HCT116 (cell line): ENCODE data around the gene A4GALT. TPM values are rescaled to one million over a fixed set of nuclear protein-coding genes. Genes with fewer than 3 reads are reported as not detected.

ENCODE experiments used
- ATAC-seq: fragments of 200-7000 bp; cut with Tn5 transposase; 2 replicates; pipeline ENCODE4 v1.9.1; 2020; ENCODE audit warnings: mild to moderate bottlenecking, moderate library complexity
- BruUV-seq: library from RNA; stranded (reverse); fragments of 400-500 nt; replicated peaks from 2 replicates; lab custom pipeline; 2021; lab: Mats Ljungman, UMichigan
- CTCF ChIA-PET: fragments of 300-600 bp; sonication (Branson Sonifier 250); formaldehyde crosslinking; loops from one replicate; lab custom pipeline; 2021; ENCODE audit warnings: antibody characterized with exemption; lab: Charles Lee
- POLR2A ChIA-PET: fragments of 300-600, 350-600 bp; sonication (Branson Sonifier 250); formaldehyde crosslinking; loops from one replicate; lab custom pipeline; 2021; ENCODE audit warnings: antibody characterized with exemption; lab: Charles Lee
- RAD21 ChIA-PET, 2 experiments: fragments of 300-600 bp; sonication (Branson Sonifier 250); formaldehyde crosslinking; loops; one replicate each; lab custom pipeline; 2023; ENCODE audit warnings: low total read pairs in 2 of 2; ENCODE audit not compliant: uncharacterized antibody in 2 of 2, unreplicated experiment in 2 of 2, low non-redundant PET in 1 of 2; lab: Charles Lee
- DNase-seq: peaks from one replicate; pipeline ENCODE4 v3.0.0-alpha.2; 2010; ENCODE audit warnings: low read depth, low spot score
- H2AFZ ChIP-seq: fragments of 200-600 bp; shearing (Covaris generic), sonication (generic); 2 replicates; pipeline ENCODE4 v1.6.1; 2017; ENCODE audit warnings: low read depth, mixed run types, mixed read lengths, antibody characterized with exemption, low read length; ENCODE audit not compliant: poor library complexity, severe bottlenecking
- H3K27ac ChIP-seq: 2 replicates; pipeline ENCODE4 v1.5.1; 2012; ENCODE audit warnings: low read depth, low read length
- H3K27me3 ChIP-seq: fragments of 200-600 bp; sonication (generic); 2 replicates; pipeline ENCODE4 v1.6.1; 2016; ENCODE audit warnings: mixed run types, low read length, mixed read lengths; ENCODE audit not compliant: insufficient read depth
- H3K36me3 ChIP-seq, 2 experiments: fragments of 200-500 bp in 1 of 2; fragments of 200-600 bp in 1 of 2; sonication (Bioruptor generic) in 1 of 2; sonication (generic) in 1 of 2; 2 replicates each; pipeline versions ENCODE4 v1.5.1 to v1.6.1; 2014 to 2016; ENCODE audit warnings: low read length in 2 of 2, inconsistent platforms in 1 of 2, mixed read lengths in 1 of 2, mixed run types in 1 of 2; ENCODE audit not compliant: insufficient read depth in 2 of 2, control insufficient read depth in 1 of 2
- H3K4me1 ChIP-seq, 2 experiments: fragments of 200-600 bp in 1 of 2; sonication (generic) in 1 of 2; 2 replicates each; pipeline versions ENCODE4 v1.5.1 to v1.6.1; 2012 to 2017; ENCODE audit warnings: low read length in 2 of 2, inconsistent platforms in 1 of 2, mild to moderate bottlenecking in 1 of 2, mixed read lengths in 1 of 2, mixed run types in 1 of 2, moderate library complexity in 1 of 2; ENCODE audit not compliant: insufficient read depth in 2 of 2, control insufficient read depth in 1 of 2
- H3K4me2 ChIP-seq: fragments of 200-600 bp; sonication (generic); 2 replicates; pipeline ENCODE4 v1.6.1; 2017; ENCODE audit warnings: mixed run types, low read length, mixed read lengths
- H3K4me3 ChIP-seq, 2 experiments: fragments of 200-600 bp in 1 of 2; sonication (generic) in 1 of 2; replicated peaks in 1 of 2; 2 replicates each; pipeline ENCODE4 v1.5.1; 2011 to 2016; ENCODE audit warnings: low read length in 2 of 2, control low read depth in 1 of 2, low read depth in 1 of 2, mild to moderate bottlenecking in 1 of 2, mixed read lengths in 1 of 2, mixed run types in 1 of 2
- H3K79me2 ChIP-seq: fragments of 200-600 bp; sonication (generic); 2 replicates; pipeline ENCODE4 v1.6.1; 2017; ENCODE audit warnings: mild to moderate bottlenecking, mixed run types, low read length, moderate library complexity, mixed read lengths; ENCODE audit not compliant: insufficient read depth
- H3K9ac ChIP-seq: fragments of 200-600 bp; sonication (generic); 2 replicates; pipeline ENCODE4 v1.6.1; 2016; ENCODE audit warnings: low read length, mixed read lengths
- H3K9me2 ChIP-seq: fragments of 200-600 bp; sonication (generic), shearing (Covaris generic); 2 replicates; pipeline ENCODE4 v1.6.1; 2017; ENCODE audit warnings: mixed run types, mild to moderate bottlenecking, moderate library complexity; ENCODE audit not compliant: insufficient read depth
- H3K9me3 ChIP-seq, 2 experiments: fragments of 200-500 bp in 1 of 2; fragments of 200-600 bp in 1 of 2; sonication (Bioruptor generic) in 1 of 2; sonication (generic) in 1 of 2; 2 replicates each; pipeline ENCODE4 v1.6.1; 2014 to 2017; ENCODE audit warnings: low read length in 2 of 2, mixed read lengths in 2 of 2, inconsistent platforms in 1 of 2, low read depth in 1 of 2, mild to moderate bottlenecking in 1 of 2, mixed run types in 1 of 2, moderate library complexity in 1 of 2; ENCODE audit not compliant: control insufficient read depth in 1 of 2, insufficient read depth in 1 of 2
- H4K20me1 ChIP-seq: fragments of 200-600 bp; sonication (generic), shearing (Covaris generic); 2 replicates; pipeline ENCODE4 v1.6.1; 2017; ENCODE audit warnings: mixed run types, mild to moderate bottlenecking, moderate library complexity; ENCODE audit not compliant: insufficient read depth
- CBX3 ChIP-seq: IDR thresholded peaks from 2 replicates; pipeline ENCODE4 v1.6.1; 2012; ENCODE audit warnings: low read depth
- CEBPB ChIP-seq: IDR thresholded peaks from 2 replicates; pipeline ENCODE4 v1.6.1; 2012; ENCODE audit warnings: low read depth
- EGR1 ChIP-seq: IDR thresholded peaks from 2 replicates; pipeline ENCODE4 v1.6.1; 2012; ENCODE audit warnings: low read depth
- ELF1 ChIP-seq: IDR thresholded peaks from 2 replicates; pipeline ENCODE4 v1.6.1; 2012; ENCODE audit warnings: low read depth, borderline replicate concordance
- EZH2 ChIP-seq: fragments of 200-600 bp; sonication (generic); IDR thresholded peaks from 2 replicates; pipeline ENCODE4 v1.6.1; 2017; ENCODE audit warnings: antibody characterized with exemption, mixed run types
- FOSL1 ChIP-seq: IDR thresholded peaks from 2 replicates; pipeline ENCODE4 v1.6.1; 2012; ENCODE audit warnings: low read depth
- JUND ChIP-seq: IDR thresholded peaks from 2 replicates; pipeline ENCODE4 v1.6.1; 2012
- POLR2A ChIP-seq: IDR thresholded peaks from 2 replicates; pipeline ENCODE4 v1.7.0; 2011; ENCODE audit warnings: borderline replicate concordance; ENCODE audit not compliant: insufficient read depth, insufficient read length; ENCODE audit errors: extremely low read depth
- RAD21 ChIP-seq: IDR thresholded peaks from 2 replicates; pipeline ENCODE4 v1.6.1; 2012; ENCODE audit warnings: low read depth, mild to moderate bottlenecking
- SIN3A ChIP-seq: IDR thresholded peaks from 2 replicates; pipeline ENCODE4 v1.6.1; 2012; ENCODE audit warnings: low read depth
- SP1 ChIP-seq: IDR thresholded peaks from 2 replicates; pipeline ENCODE4 v1.6.1; 2012; ENCODE audit warnings: low read depth
- TCF7L2 ChIP-seq: IDR thresholded peaks from 2 replicates; pipeline ENCODE4 v1.7.0; 2011; ENCODE audit warnings: borderline replicate concordance, inconsistent platforms; ENCODE audit not compliant: insufficient read depth, insufficient read length; ENCODE audit errors: extremely low read depth
- ZFX ChIP-seq: fragments of 450-650 bp; IDR thresholded peaks from 2 replicates; pipeline ENCODE4 v1.6.1; 2017
- intact Hi-C: fragments of 100-400 bp; cut with micrococcal nuclease; formaldehyde crosslinking; loops from 2 replicates; pipeline ENCODE4 v1.10.0; 2022
- total RNA-seq: library from RNA; stranded (reverse); gene quantifications from one replicate; pipeline ENCODE4 v1.2.1, GENCODE V29; 2021; ENCODE audit not compliant: unreplicated experiment
- TF ChIP-seq, protein P1 (sequence below): IDR thresholded peaks from 2 replicates; pipeline ENCODE4 v1.6.1; 2012
- TF ChIP-seq, protein P2 (sequence below): IDR thresholded peaks from 2 replicates; pipeline ENCODE4 v1.6.1; 2012
- TF ChIP-seq, protein P3 (sequence below), 3 experiments: fragments of 200-600 bp in 1 of 3; sonication (generic) in 1 of 3; IDR thresholded peaks in 2 of 3; conservative IDR thresholded peaks in 1 of 3; 2 replicates each; pipeline ENCODE4 v1.5.1; 2012 to 2017; ENCODE audit warnings: low read depth in 2 of 3, low read length in 2 of 3, antibody characterized with exemption in 1 of 3, borderline replicate concordance in 1 of 3, control low read depth in 1 of 3, mild to moderate bottlenecking in 1 of 3, mixed read lengths in 1 of 3, mixed run types in 1 of 3, moderate library complexity in 1 of 3; ENCODE audit not compliant: insufficient read depth in 1 of 3

Gene A4GALT
- total RNA-seq, 1 experiment from 2014 or later: 16.0 TPM

DNA sequence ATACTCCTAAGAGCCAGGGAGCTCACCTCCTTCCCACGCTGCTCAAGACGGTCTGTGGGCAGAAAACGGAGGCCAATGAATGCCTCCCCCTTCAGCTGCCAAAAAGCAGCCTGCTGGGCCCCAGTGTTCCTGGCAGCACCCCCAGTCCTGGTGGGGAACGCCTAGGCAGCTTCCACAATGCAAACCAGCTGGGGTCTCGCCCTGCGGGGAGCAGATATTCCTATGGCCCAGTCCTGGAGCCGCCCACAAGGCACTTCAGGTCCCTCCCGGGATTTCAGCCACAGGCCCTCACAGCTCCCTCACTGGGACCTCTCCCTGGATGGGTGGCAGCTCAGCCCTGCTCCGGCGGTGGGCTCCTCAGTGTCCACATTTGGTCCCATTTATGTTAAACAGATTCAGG lies 29.2 kb downstream of the A4GALT start:
- Histone ChIP-seq H3K4me1 (peaks cover 26% of the 10 kb centered on the region in 2 experiments), H3K36me3 (no peaks in the 10 kb centered on the region; a peak in 1 of 4 replicates), H2AFZ (no peak overlapping the region), H3K4me3 (no peak overlapping the region), H3K4me2 (no peak overlapping the region), H3K27ac (no peak overlapping the region), H3K9ac (no peak overlapping the region), H3K27me3 (no peaks in the 10 kb centered on the region), H3K79me2 (no peaks in the 10 kb centered on the region), H3K9me2 (no peaks in the 10 kb centered on the region), H4K20me1 (no peaks in the 10 kb centered on the region), H3K9me3 (no peaks in the 10 kb centered on the region)
- ATAC-seq (no peak), DNase-seq (no peak)
- intact Hi-C loops: no loop called here
- POLR2A ChIA-PET: no interaction called here
- TF ChIP-seq RAD21 (no peak), TCF7L2 (no peak), ZFX (no peak), FOSL1 (no peak), SP1 (no peak), SIN3A (no peak), CEBPB (no peak), EZH2 (no peak), ELF1 (no peak), EGR1 (no peak), CBX3 (no peak), POLR2A (no peak), JUND (no peak)
- TF ChIP-seq, protein P1, sequence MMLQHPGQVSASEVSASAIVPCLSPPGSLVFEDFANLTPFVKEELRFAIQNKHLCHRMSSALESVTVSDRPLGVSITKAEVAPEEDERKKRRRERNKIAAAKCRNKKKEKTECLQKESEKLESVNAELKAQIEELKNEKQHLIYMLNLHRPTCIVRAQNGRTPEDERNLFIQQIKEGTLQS: no peak
- TF ChIP-seq, protein P2, sequence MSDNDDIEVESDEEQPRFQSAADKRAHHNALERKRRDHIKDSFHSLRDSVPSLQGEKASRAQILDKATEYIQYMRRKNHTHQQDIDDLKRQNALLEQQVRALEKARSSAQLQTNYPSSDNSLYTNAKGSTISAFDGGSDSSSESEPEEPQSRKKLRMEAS: no peak
- TF ChIP-seq, protein P3, sequence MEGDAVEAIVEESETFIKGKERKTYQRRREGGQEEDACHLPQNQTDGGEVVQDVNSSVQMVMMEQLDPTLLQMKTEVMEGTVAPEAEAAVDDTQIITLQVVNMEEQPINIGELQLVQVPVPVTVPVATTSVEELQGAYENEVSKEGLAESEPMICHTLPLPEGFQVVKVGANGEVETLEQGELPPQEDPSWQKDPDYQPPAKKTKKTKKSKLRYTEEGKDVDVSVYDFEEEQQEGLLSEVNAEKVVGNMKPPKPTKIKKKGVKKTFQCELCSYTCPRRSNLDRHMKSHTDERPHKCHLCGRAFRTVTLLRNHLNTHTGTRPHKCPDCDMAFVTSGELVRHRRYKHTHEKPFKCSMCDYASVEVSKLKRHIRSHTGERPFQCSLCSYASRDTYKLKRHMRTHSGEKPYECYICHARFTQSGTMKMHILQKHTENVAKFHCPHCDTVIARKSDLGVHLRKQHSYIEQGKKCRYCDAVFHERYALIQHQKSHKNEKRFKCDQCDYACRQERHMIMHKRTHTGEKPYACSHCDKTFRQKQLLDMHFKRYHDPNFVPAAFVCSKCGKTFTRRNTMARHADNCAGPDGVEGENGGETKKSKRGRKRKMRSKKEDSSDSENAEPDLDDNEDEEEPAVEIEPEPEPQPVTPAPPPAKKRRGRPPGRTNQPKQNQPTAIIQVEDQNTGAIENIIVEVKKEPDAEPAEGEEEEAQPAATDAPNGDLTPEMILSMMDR (IDR thresholded peaks at IDR 0.05 in 2 of 3, conservative IDR thresholded peaks at IDR 0.05 in 1 of 3; ENCODE audit: borderline replicate concordance in 1 of 3, insufficient read depth in 1 of 3, low read depth in 2 of 3, low read length in 2 of 3): no peak
- BruUV-seq: no TSS peak
- RAD21 ChIA-PET: no interaction called here
- CTCF ChIA-PET: no interaction called here
